Muscle layer of duodenum (tissue), 2 donors: ENCODE measurements around the gene MYO1H.

Experiments used
- H3K27ac ChIP-seq: one replicate; pipeline ENCODE4 v1.7.0; 2013; ENCODE audit warnings: mild to moderate bottlenecking, low read length
- H3K27me3 ChIP-seq: one replicate; pipeline ENCODE4 v1.7.0; 2013; ENCODE audit warnings: low read depth, mild to moderate bottlenecking, control low read depth, low read length
- H3K36me3 ChIP-seq, 2 donors: one replicate each; pipeline ENCODE4 v1.7.0; 2013; ENCODE audit warnings: low read length in 2 of 2, control low read depth in 1 of 2, mild to moderate bottlenecking in 1 of 2; ENCODE audit not compliant: insufficient read depth in 2 of 2, control insufficient read depth in 1 of 2
- H3K4me1 ChIP-seq, 2 donors: one replicate each; pipeline ENCODE4 v1.7.0; 2013; ENCODE audit warnings: low read length in 2 of 2, mild to moderate bottlenecking in 2 of 2, control low read depth in 1 of 2, moderate library complexity in 1 of 2; ENCODE audit not compliant: insufficient read depth in 2 of 2, control insufficient read depth in 1 of 2
- H3K4me3 ChIP-seq, 2 donors: one replicate each; pipeline ENCODE4 v1.7.0; 2013; ENCODE audit warnings: low read length in 2 of 2, low read depth in 1 of 2, mild to moderate bottlenecking in 1 of 2
- H3K9me3 ChIP-seq, 2 donors: one replicate each; pipeline ENCODE4 v1.7.0; 2013; ENCODE audit warnings: low read length in 2 of 2, control low read depth in 1 of 2, mild to moderate bottlenecking in 1 of 2; ENCODE audit not compliant: control insufficient read depth in 1 of 2
- donor health status: healthy.

MYO1H gene

DNA sequence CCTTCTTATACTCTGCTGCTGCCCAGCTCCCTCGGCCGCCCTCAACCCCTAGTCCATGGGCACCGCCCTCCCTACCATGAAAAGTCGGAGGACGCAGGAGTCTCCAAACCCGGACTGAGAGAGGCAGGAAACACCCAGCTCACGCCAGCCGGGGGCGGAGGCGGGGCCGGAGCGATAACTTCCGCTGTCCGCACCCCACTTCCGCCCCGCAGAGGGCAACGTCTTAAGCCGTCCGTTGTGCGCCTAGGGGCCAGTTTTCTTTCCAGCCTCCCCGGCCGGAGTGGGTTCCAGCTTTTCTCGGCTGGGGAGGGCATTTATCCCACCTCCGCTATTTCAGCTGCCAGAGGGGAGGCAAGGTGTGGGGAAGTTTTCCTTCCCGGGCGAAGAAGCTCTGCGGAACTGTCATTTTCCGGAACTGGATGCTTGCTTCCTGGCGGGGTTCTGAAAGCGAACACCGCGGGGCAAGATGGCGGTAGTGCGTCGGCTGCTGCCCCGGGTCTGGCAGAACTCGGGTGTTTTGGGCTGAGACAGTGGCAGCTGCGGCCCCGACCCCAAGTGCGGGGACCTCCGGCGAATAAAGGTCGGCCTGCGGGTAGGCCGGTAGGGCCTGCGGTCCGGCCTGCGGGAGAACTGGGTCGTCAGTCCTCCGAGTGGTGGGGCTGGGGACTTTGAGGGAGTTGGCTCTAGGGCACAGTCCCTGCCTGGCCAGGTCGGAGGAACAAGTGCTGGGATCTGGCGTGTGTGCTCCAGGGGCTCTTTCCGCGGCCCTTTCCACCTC is 129.7 kb downstream of the MYO1H start, which contains the start of the genes KCTD10 and UBE3B:
TSS of gene KCTD10 (minus strand) at position 116 of the 778 bp plus-strand sequence. CDS start at position 78, 38 bp downstream.
TSS of gene UBE3B (plus strand) at position 450 of the 778 bp plus-strand sequence. CDS start 5,918 bp downstream, outside the sequence.
- peak within 1 kb of the TSS; percentile 98 to 99 for H3K4me3 ChIP-seq
- peak within 1 kb of the TSS; percentile 98 for H3K27ac ChIP-seq
- H3K36me3 ChIP-seq = peaks cover 3 to 9% of the 10 kb centered on the region in 2 donors
- no peaks in the 10 kb centered on the region for H3K27me3 ChIP-seq
- H3K4me1 ChIP-seq = peaks cover 5 to 46% of the 10 kb centered on the region in 2 donors
- no peaks in the 10 kb centered on the region for H3K9me3 ChIP-seq

DNA sequence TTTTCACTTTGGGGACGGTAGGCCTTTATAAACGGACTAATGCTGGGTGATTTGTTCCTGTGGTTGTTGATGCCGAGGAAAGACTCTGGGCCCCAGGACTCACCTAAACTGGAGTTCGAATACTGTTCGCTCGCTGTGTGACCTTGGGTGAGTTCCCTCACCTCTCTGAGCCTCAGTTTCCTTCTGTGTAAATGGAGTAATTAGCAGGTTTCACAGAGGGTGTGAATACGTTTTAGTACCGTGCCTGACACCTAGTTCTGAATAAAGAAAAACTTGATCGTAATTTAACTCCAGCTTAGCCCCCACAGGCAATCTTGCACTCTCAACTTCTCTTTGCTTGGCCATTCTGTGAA is 130.2 kb downstream of the MYO1H start:
- Histone ChIP-seq H3K4me3 (peak overlapping the region; percentile 98 to 99), H3K36me3 (peaks cover 4 to 9% of the 10 kb centered on the region in 2 donors), H3K27me3 (no peaks in the 10 kb centered on the region), H3K4me1 (peaks cover 5 to 46% of the 10 kb centered on the region in 2 donors), H3K9me3 (no peaks in the 10 kb centered on the region), H3K27ac (peak overlapping the region; percentile 98)

DNA sequence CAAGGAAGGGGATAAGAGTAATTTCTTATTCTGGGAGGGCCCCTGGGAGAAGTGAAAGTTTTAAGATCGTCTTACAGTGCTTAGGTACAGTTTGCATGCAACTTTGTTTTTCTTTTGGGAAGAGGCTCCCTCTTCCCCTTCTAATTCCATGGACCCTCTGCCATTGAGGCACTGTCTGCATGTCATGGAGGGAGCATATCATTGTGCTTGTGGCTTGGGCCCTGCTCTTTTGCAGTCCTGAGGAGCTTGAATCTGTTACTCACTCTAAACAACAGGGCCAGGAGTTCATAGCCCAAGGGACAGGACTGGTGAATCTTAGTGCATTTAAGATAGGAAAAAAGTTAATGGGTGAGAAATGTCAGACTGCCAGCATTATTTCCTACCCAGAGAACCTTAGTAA is 132.1 kb downstream of the MYO1H start:
- H3K9me3 ChIP-seq = no peaks in the 10 kb centered on the region
- no peak overlapping the region for H3K4me3 ChIP-seq
- H3K36me3 ChIP-seq = peaks cover 5 to 26% of the 10 kb centered on the region in 2 donors
- H3K27me3 ChIP-seq = no peaks in the 10 kb centered on the region
- H3K27ac ChIP-seq = no peak overlapping the region
- peaks cover 5 to 40% of the 10 kb centered on the region in 2 donors for H3K4me1 ChIP-seq

DNA sequence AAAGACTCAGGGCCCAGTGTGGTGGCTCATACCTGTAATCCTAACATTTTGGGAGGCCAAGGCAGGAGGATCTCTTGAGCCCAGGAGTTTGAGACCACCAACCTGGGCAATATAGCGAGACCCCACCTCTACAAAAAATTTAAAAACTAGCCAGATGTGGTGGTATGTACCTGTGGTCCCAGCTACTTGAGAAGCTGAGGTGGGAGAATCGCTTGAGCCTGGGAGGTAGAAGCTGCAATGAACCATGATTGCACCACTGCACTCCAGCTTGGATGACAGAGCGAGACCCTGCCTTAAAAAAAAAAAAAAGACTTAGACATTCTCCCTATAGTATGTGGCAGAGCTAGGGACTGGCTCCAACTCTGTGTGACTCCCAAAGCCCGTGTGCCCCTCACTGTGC is 132.7 kb downstream of the MYO1H start:
- Histone ChIP-seq H3K36me3 (peaks cover 11 to 31% of the 10 kb centered on the region in 2 donors), H3K9me3 (no peaks in the 10 kb centered on the region), H3K4me1 (peaks cover 5 to 34% of the 10 kb centered on the region in 2 donors), H3K4me3 (no peak overlapping the region), H3K27ac (no peak overlapping the region), H3K27me3 (no peaks in the 10 kb centered on the region)

DNA sequence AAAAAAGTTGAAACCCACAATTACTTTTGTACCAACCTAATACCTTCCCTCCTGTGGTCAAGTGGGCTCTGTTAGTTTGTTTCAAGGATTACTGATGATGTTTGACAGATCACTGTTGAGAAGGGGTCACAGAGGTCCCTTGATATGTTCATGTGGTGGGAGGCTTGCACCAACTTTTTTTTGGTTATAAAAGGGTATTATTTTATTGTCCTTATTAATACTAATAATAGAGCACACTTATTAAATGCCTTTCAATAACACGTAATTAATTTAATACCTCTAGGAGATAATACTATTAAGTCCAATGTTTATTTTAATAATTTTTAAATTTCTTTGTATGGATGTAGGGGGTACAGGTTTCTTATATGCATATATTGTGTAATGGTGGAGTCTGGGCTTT is 134.2 kb downstream of the MYO1H start:
- Histone ChIP-seq H3K4me3 (no peak overlapping the region), H3K4me1 (peaks cover 5 to 23% of the 10 kb centered on the region in 2 donors), H3K27ac (no peak overlapping the region), H3K27me3 (no peaks in the 10 kb centered on the region), H3K9me3 (no peaks in the 10 kb centered on the region), H3K36me3 (peaks cover 26 to 47% of the 10 kb centered on the region in 2 donors)

DNA sequence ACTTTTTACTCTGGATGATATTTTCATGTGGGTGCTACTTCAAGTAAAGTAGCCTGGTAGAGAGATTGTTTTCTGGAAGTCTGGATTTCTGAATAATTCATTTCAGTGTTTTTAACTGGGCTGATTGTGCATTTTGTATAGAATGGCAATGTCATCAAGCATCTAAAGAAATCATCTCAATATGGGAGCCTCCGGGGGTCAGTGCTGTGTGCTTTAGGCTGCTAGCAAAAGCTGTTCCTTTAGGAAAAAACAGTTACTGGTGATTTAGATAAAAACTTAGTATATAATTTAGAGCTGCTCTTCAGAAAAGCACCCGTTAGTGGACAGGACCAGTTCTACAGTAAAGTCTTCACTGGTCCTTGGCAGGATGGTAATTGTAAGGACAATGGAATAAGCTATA is 134.8 kb downstream of the MYO1H start:
- peaks cover 5 to 23% of the 10 kb centered on the region in 2 donors for H3K4me1 ChIP-seq
- H3K9me3 ChIP-seq = no peaks in the 10 kb centered on the region
- H3K27ac ChIP-seq = no peak overlapping the region
- H3K36me3 ChIP-seq = peaks cover 32 to 49% of the 10 kb centered on the region in 2 donors
- no peaks in the 10 kb centered on the region for H3K27me3 ChIP-seq
- H3K4me3 ChIP-seq = no peak overlapping the region

DNA sequence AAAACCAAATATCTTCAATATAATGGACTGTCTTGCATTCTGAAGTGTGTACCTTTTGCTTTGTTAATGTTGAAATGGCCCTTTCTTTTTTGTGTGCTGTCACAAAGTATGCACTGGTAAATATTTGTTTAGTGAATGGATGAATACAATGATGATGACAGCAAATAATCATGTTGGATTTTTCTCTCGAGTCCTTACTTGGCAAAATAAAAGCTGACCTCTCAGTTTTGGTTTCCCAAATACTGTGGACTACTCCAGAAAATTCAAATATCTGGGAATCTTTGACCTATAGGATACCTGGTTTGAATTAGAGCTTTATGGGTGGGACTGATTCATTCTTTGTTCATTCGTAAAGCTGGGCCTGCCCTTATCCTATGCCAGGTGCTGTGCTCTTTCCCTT is 135.2 kb downstream of the MYO1H start:
- Histone ChIP-seq H3K27ac (no peak overlapping the region), H3K9me3 (no peaks in the 10 kb centered on the region), H3K4me3 (no peak overlapping the region), H3K27me3 (no peaks in the 10 kb centered on the region), H3K4me1 (peaks cover 5 to 22% of the 10 kb centered on the region in 2 donors), H3K36me3 (peaks cover 36 to 54% of the 10 kb centered on the region in 2 donors)

DNA sequence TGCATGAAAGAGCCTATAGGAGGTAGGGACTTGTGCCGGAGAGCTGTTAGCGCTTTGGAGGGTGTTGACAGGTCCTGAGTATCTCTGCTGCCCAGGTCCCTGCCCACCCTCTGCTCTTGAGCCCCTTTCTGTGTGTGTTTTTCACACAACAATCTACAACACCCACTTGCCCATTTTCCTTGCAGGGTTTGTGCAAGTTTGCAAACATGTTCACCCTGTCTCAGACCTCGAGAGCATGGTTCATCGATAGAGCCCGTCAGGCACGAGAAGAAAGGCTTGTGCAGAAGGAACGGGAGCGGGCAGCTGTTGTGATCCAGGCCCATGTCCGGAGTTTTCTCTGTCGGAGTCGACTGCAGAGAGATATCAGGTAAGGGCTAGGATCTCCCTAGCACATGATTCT is 135.6 kb downstream of the MYO1H start:
- Histone ChIP-seq H3K36me3 (peaks cover 40 to 58% of the 10 kb centered on the region in 2 donors), H3K27ac (no peak overlapping the region), H3K9me3 (no peaks in the 10 kb centered on the region), H3K27me3 (no peaks in the 10 kb centered on the region), H3K4me1 (peaks cover 5 to 18% of the 10 kb centered on the region in 2 donors), H3K4me3 (no peak overlapping the region)

DNA sequence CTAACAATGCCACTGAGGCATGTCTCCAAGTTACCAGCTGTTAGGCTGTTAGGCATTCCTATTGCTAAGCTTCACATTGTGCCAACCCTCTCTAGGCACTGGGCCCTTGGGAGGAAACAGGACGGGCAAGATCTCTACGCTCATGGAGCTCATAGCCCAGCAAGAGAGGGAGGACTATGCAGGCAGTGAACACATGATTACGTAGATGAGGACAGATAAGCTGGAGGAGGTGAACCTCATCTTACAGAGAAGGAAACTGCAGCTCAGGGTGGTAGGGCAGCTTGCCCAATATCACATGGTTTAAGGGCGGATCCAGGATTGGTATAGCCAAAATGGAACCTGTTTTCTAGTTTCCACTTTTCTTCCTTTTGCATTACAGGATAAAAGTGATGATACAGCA is 137.5 kb downstream of the MYO1H start:
- H3K9me3 ChIP-seq = no peaks in the 10 kb centered on the region
- H3K27me3 ChIP-seq = no peaks in the 10 kb centered on the region
- no peak overlapping the region for H3K27ac ChIP-seq
- peaks cover 59 to 76% of the 10 kb centered on the region in 2 donors for H3K36me3 ChIP-seq
- H3K4me3 ChIP-seq = no peak overlapping the region
- H3K4me1 ChIP-seq = no peaks in the 10 kb centered on the region

DNA sequence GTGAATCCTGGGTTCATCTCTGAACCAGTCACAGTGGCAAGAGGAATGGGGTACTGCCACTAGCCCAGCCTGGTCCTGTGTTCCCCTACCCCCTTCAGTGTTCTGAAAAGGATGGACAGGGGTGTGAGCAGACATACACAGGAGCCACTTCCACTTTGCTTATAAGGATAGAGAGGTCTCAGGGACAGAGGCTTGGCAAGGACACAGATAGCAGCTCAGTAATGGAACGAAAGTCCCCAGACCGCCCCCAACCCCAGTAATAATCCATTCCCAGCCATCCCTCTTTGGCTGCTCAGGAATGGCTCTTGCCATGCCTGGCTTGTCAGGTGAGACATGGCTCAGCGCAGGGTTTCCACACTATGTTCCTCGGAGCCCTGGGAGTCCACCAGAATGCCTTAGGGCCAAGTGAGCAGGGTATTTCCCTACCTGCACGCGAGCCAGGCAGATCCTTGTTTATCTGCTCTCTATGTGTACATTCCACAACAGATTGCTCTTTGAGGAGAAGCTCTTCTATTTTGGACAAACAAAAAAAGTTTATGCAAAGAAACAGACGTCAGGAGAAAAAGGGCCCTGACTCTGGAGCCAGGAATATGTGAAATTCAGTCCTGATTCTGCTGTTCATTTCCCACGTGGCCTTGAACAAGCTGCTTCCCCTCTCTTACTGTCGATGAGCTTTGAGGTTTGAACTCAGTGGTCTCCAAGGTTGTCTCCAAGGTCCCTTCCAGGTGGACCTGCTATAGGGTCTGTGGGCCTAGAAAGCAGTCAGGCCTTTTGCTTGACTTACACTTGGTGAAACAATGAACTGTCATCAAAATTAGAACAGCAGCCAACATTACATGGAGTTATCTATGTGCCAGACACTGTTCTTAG is 139.7 kb downstream of the MYO1H start:
- no peaks in the 10 kb centered on the region for H3K27me3 ChIP-seq
- peaks cover 72 to 92% of the 10 kb centered on the region in 2 donors for H3K36me3 ChIP-seq
- no peak overlapping the region for H3K4me3 ChIP-seq
- H3K4me1 ChIP-seq = no peaks in the 10 kb centered on the region
- H3K9me3 ChIP-seq = no peaks in the 10 kb centered on the region
- no peak overlapping the region for H3K27ac ChIP-seq

DNA sequence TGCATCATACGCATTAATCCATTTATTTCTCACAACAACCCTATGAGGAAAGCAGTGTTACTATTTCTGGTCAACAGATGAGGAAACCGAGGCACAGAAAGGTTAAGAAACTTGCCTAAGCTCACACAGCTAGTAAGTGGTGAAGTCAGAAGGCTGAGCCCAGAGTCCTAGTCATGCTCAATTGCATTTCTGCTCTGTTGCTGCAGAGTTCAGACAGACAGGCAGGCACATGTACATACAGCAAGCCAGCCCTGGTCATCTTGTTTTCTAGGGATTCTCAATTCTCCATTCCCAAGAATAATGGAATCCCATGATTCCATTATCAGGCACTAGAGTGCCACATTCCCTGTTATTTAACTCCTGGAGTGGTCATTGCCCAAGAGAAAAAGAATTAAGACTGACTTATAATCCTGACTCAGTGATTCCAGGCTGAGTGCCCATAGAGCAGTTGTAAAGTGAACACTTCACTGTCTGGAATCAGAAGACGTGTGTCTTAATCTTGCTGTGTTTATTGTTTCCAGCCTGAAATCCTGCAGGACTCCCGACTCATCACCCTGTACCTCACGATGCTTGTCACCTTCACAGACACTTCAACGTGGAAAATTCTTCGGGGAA is 140.5 kb downstream of the MYO1H start:
- no peaks in the 10 kb centered on the region for H3K4me1 ChIP-seq
- no peaks in the 10 kb centered on the region for H3K27me3 ChIP-seq
- H3K36me3 ChIP-seq = peaks cover 75 to 95% of the 10 kb centered on the region in 2 donors
- H3K4me3 ChIP-seq = no peak overlapping the region
- H3K27ac ChIP-seq = no peak overlapping the region
- H3K9me3 ChIP-seq = no peaks in the 10 kb centered on the region
